Measurements from ENCODE around the gene TSPOAP1.

The TSPOAP1 gene

DNA sequence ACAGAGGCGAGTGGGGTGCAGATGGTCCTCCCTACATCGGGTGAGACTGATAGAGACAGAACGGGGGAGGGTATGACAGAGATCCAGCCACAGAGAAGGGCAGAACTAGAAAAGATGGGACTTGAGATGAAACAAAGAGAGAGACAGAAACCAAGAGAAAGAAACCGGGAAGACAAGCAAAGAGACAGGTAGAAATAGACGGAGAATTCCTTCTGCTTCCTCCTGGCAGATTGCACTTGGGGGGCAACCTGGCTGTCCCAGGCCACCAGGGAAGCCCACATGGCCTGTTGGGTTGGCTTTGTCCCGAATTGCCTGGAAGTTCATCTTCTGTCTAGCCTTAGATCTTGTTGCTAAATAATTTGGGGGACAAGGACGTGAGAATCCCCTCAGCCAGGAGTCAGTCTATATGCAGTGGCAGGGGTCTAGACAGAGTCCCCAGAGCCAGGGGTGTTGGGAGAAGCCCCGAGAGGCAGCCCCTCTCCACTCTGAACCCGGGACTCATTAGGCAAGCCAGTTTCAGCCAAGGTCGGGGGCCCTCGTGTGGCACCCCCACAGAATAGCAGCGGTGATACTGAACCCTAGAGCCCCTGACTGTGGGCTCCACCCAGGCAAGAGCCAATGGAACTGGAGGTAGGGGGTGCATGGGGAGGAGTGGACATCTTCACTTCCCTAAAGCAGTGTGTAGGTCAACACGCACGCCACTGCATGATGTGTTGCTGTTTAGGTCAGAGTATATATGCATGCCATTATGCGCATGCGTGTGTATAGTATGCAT lies 627 bp upstream of the TSPOAP1 start:
- no peak for DNase-seq

DNA sequence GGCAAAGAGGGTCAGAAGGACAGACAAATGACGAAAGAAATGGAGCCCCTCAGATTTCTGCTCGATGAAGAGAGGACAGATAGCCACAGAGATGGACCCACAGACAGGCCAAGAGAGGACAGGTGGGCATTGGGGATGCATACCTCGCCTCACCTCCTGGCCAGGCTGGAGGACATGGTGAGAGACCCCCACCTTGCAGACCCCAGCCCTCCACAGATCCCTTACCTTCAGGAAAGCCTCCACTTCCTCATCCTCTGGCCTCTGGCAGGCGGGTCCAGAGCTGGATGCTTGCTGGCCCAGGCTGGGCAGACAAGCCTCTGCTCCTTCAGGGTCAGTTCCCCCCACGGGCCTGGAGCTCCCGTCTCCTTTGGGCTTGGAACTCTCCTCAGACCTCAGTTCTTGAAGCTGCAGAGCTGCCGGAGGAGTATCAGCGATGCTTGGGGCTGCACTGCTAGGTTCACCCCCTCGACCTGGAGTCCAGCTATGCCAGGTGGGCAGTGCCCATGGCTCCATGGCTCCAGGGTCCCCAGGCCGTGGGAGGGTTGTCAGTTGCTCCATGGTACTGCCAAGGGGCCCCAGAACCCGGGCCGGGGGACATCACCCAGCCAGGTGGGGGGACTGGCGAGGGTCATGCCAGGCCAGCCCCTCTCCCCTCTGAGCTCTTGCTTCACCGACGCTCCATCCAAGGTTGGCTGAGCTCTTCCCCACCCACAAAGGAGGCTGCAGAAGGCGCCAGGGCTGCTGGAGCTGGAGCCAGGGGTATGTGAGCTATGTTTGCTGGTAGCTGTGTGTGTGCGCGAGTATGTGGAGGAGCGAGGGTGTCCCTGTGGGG lies 1.0 kb downstream of the TSPOAP1 start:
- no peak for DNase-seq

GRCh38 chr17:58326609-58327362 lies 1.8 kb downstream of the TSPOAP1 start:
- DNase-seq, result no peak

- DNase-seq, result no peak
These were observed 2.6 kb downstream of the TSPOAP1 start for GRCh38 chr17:58325976-58326468.

GRCh38 chr17:58325289-58325726 lies 3.3 kb downstream of the TSPOAP1 start:
- DNase-seq, result no peak

- DNase-seq, result peak; percentile 50
These were observed 3.9 kb downstream of the TSPOAP1 start for GRCh38 chr17:58324409-58325288.

DNA sequence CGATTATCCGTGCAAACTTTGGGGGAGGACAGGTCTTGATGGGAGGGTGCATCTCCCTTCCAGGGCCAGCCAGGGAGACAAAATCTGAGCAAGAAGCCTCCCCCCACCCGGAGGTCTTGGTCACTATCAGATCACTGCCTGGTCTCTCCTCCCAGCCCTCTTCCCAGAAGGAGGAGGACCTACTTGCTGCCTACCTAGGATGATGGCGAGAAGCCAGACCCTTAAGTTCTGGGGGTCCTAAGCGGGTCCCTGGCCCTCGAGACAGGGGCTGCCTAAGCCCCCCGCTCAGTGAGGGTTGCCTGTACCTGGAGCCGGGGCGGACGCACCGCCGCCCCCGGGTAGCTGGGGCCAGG lies 4.6 kb downstream of the TSPOAP1 start:
- DNase-seq, result no peak

GRCh38 chr17:58323366-58324055 lies 5.1 kb downstream of the TSPOAP1 start:
- no peak for DNase-seq

DNA sequence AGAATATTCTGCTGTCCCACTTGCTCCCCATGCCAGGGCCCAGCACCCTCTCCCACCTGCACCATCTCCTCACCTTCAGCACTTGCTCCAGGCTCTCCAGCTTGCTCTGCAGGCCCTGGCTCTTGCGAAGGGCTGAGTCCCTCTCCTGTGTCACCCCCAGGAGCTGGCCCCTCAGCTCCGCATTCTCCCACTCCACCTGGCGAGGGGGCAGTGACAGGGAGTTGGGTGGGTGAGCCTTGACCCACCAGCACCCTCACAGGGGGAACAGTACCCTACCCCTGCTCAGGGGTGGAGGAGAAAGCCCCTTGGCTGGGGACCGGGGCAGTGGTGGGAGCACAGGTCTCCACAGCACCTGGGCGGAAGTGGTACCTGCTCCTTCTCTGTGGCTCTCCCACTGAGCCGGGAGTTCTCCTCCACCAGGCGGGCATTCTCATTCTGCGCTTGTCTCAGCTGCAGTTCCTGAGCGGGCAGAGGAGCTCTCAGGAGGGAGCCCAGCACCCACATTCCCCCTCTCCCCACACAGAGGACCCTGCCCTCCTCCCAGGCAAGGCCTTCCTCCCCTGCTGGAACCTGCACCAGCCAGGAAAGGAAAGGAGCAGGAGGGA lies 5.9 kb downstream of the TSPOAP1 start:
- DNase-seq, result no peak

DNA sequence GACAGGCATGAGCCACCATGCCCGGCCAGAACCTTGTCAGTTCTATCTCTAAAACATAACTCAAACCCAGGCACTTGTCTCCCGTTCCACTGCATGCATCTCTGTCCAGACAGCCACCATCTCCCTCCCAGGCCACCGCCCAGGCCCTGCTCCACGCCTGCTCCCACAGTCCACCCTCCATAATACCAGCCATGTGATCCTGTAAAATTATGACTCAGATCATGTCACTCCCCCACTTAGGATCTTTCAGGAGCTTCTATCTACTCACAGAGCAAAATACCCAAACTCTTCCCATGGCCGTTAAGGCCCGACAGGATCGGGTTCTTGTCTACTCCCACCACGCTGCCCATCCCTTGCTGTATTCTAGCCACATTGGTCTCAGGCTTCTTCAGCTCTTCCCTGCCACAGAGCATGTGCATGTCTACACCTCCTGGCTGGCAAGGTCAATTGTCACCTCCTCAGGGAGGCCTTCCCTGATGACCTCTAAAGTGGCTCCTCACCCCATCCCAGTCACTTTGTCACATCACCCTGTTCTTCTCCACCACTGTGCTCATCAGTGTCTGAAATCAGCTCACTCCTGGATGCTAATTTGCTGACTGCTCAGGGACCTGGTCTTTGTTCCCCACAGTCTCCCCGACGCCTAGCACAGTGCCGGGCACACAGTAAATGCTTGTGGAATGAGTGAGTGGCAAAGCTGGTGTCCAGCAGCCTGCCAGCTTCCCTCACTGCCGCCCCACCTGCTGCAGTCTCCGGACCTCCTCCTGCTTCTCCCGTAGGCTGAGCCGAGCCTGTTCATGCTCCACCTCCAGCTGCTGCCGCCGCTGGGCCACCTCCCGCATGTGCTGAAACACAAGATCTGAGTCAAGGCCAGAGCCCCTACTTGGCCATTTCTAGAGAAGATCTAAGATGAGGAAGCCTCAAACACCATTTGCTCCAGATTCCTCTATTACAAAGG lies 6.7 kb downstream of the TSPOAP1 start:
- no peak for DNase-seq

DNA sequence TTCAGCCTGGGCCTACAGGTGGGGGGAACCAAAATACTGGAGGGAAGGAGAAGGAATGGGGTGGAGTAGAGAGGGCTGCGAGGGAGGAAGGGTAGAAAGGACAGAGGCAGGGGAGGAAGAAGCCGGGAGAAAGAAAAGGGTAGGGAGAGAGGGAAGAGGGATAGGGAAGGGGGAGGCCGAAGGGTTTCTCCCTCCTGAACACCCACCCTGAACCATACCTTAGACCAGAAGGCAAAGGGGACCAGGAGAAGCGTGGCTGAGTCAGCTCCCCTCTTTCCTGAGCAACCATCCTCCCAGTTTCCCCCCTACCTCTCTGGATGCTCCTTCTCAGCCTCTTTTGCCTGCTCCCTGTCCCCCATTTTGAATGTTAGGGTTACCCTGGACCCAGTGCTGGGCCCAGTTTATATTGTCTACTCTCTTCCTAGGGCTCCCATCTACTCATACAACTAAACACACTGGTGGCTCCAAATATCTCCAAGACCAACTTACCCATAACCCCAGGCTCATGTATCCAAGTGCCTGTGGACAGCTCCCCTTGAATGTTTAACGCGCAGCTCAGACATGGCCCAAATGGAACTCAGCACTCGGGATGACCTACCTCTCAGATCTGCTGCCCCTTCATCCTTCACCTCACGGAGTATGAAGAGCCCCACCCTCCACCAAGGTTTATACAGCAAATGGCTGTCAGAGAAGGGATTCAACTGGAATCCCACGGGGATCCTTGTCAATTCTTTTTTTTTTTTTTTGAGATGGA lies 7.8 kb downstream of the TSPOAP1 start:
- DNase-seq, result no peak

GRCh38 chr17:58320163-58320558 lies 8.4 kb downstream of the TSPOAP1 start:
- no peak for DNase-seq

- DNase-seq, result no peak
These were observed 9.1 kb downstream of the TSPOAP1 start for GRCh38 chr17:58319173-58320162.

GRCh38 chr17:58318627-58319172 lies 9.9 kb downstream of the TSPOAP1 start:
- no peak for DNase-seq

GRCh38 chr17:58318065-58318481 lies 10.5 kb downstream of the TSPOAP1 start:
- DNase-seq, result no peak

- DNase-seq, result peak; percentile 34
These were observed 11.1 kb downstream of the TSPOAP1 start for GRCh38 chr17:58317421-58318064.
